CD14-positive monocyte (primary cell): Measurements from ENCODE around the gene C15orf61. TPM values are rescaled to one million over a fixed set of nuclear protein-coding genes. Genes with fewer than 3 reads are reported as not detected.
A peak's percentile ranks its signal among the peaks of the same experiment; 100 is the strongest.

Experiments used
- DNase-seq, 3 donors: peaks; one replicate each; pipeline ENCODE4 v3.0.0-alpha.2; 2011 to 2022
- H2AFZ ChIP-seq: 2 replicates; pipeline ENCODE4 v1.6.0; 2012; ENCODE audit warnings: mild to moderate bottlenecking, low read depth, low read length, inconsistent platforms; ENCODE audit not compliant: insufficient read depth, poor library complexity, severe bottlenecking
- H3K27ac ChIP-seq, 2 donors: 1 replicate in 1 of 2; 2 replicates in 1 of 2; pipeline ENCODE4 v1.5.1; 2012 to 2013; ENCODE audit warnings: low read length in 2 of 2, control low read depth in 1 of 2, inconsistent platforms in 1 of 2, low read depth in 1 of 2, mild to moderate bottlenecking in 1 of 2
- H3K27me3 ChIP-seq, 2 donors: one replicate each; pipeline versions ENCODE4 v1.6.0 to v1.6.1; 2011 to 2013; ENCODE audit warnings: low read length in 2 of 2; ENCODE audit not compliant: control insufficient read depth in 2 of 2, insufficient read depth in 2 of 2
- H3K36me3 ChIP-seq, 2 donors: replicated peaks in 1 of 2; 1 replicate in 1 of 2; 2 replicates in 1 of 2; pipeline versions ENCODE4 v1.5.1 to v1.6.1; 2012 to 2013; ENCODE audit warnings: low read length in 2 of 2, control low read depth in 1 of 2, inconsistent platforms in 1 of 2, mild to moderate bottlenecking in 1 of 2; ENCODE audit not compliant: insufficient read depth in 2 of 2, control insufficient read depth in 1 of 2
- H3K4me1 ChIP-seq, 2 donors: 1 replicate in 1 of 2; 2 replicates in 1 of 2; pipeline versions ENCODE4 v1.5.1 to v1.6.1; 2012 to 2013; ENCODE audit warnings: low read length in 2 of 2, control low read depth in 1 of 2, inconsistent platforms in 1 of 2, mild to moderate bottlenecking in 1 of 2, moderate library complexity in 1 of 2; ENCODE audit not compliant: insufficient read depth in 2 of 2, control insufficient read depth in 1 of 2
- H3K4me2 ChIP-seq: replicated peaks from 2 replicates; pipeline ENCODE3; 2012; ENCODE audit warnings: low read length, moderate library complexity, mild to moderate bottlenecking; ENCODE audit not compliant: poor library complexity, severe bottlenecking; ENCODE audit errors: extremely low read depth
- H3K4me3 ChIP-seq, 3 experiments: fragments of 200-600 bp in 1 of 3; sonication (generic) in 1 of 3; replicated peaks in 1 of 3; 1 replicate in 2 of 3; 2 replicates in 1 of 3; pipeline ENCODE4 v1.5.1; 2011 to 2013; ENCODE audit warnings: low read length in 3 of 3, mild to moderate bottlenecking in 3 of 3, control low read depth in 2 of 3, low read depth in 2 of 3, inconsistent platforms in 1 of 3, moderate library complexity in 1 of 3
- H3K79me2 ChIP-seq: 2 replicates; pipeline ENCODE4 v1.6.0; 2012; ENCODE audit warnings: mild to moderate bottlenecking, control low read depth, inconsistent platforms, low read length, moderate library complexity; ENCODE audit not compliant: insufficient read depth
- H3K9ac ChIP-seq: 2 replicates; pipeline ENCODE4 v1.6.0; 2017; ENCODE audit warnings: low read length, mild to moderate bottlenecking; ENCODE audit not compliant: insufficient read depth, poor library complexity, severe bottlenecking
- H3K9me3 ChIP-seq, 2 donors: replicated peaks in 1 of 2; 1 replicate in 1 of 2; 2 replicates in 1 of 2; pipeline versions ENCODE4 v1.5.1 to v1.6.1; 2012 to 2013; ENCODE audit warnings: low read length in 2 of 2, control low read depth in 1 of 2; ENCODE audit not compliant: control insufficient read depth in 1 of 2, insufficient read depth in 1 of 2
- H4K20me1 ChIP-seq: 2 replicates; pipeline ENCODE4 v1.6.0; 2012; ENCODE audit warnings: mild to moderate bottlenecking, low read length, control low read depth, moderate library complexity; ENCODE audit not compliant: insufficient read depth
- H3K27ac Mint-ChIP-seq, 7 donors: one replicate each; pipeline ENCODE4 v1.8.0; 2020; ENCODE audit warnings: mild to moderate bottlenecking in 7 of 7, mixed read lengths in 7 of 7, moderate library complexity in 6 of 7, inconsistent platforms in 2 of 7
- H3K27me3 Mint-ChIP-seq, 3 donors: one replicate each; pipeline ENCODE4 v1.8.0; 2021 to 2022; ENCODE audit warnings: low read depth in 3 of 3, mild to moderate bottlenecking in 3 of 3, mixed read lengths in 3 of 3, moderate library complexity in 3 of 3, inconsistent platforms in 1 of 3
- H3K36me3 Mint-ChIP-seq, 2 donors: one replicate each; pipeline ENCODE4 v1.8.0; 2020; ENCODE audit warnings: mixed read lengths in 2 of 2, inconsistent platforms in 1 of 2, mild to moderate bottlenecking in 1 of 2
- H3K4me1 Mint-ChIP-seq: one replicate; pipeline ENCODE4 v1.8.0; 2020; ENCODE audit warnings: mild to moderate bottlenecking, mixed read lengths
- H3K4me3 Mint-ChIP-seq, 2 donors: one replicate each; pipeline ENCODE4 v1.8.0; 2020; ENCODE audit warnings: mild to moderate bottlenecking in 2 of 2, mixed read lengths in 2 of 2, moderate library complexity in 1 of 2
- H3K9me3 Mint-ChIP-seq, 7 donors: one replicate each; pipeline ENCODE4 v1.8.0; 2020 to 2022; ENCODE audit warnings: mixed read lengths in 7 of 7, mild to moderate bottlenecking in 6 of 7, moderate library complexity in 6 of 7, inconsistent platforms in 2 of 7
- WGBS: methylation state at CpG from one replicate; pipeline ENCODE4 v1.1.5; 2013; ENCODE audit warnings: missing lambda C conversion rate; ENCODE audit not compliant: insufficient coverage; 5-methylcytosine and 5-hydroxymethylcytosine counted together
- intact Hi-C, 2 donors: fragments of 100-400 bp; cut with micrococcal nuclease; formaldehyde crosslinking; loops; one replicate each; pipeline versions ENCODE4 v1.15.0 to v1.15.1; 2023
- polyA plus RNA-seq, 3 donors: library from polyadenylated mRNA; depleted of rRNA in 1 of 3; unstranded in 2 of 3; stranded (reverse) in 1 of 3; fragments of 300-500 nt in 2 of 3; fragments of >200 nt in 1 of 3; fragmentation: Illumina TruSeq in 2 of 3; gene quantifications; 1 replicate in 2 of 3; 2 replicates in 1 of 3; pipeline ENCODE4 v1.2.3, GENCODE V29; 2012 to 2021
- TF ChIP-seq, protein P1 (sequence below): fragments of 200-600 bp; IDR thresholded peaks from one replicate; pipeline ENCODE4 v1.8.0; 2022; ENCODE audit warnings: antibody characterized with exemption, mild to moderate bottlenecking

C15orf61 gene
- polyA plus RNA-seq, 3 donors: 3.2 to 3.9 (median 3.6) TPM

DNA sequence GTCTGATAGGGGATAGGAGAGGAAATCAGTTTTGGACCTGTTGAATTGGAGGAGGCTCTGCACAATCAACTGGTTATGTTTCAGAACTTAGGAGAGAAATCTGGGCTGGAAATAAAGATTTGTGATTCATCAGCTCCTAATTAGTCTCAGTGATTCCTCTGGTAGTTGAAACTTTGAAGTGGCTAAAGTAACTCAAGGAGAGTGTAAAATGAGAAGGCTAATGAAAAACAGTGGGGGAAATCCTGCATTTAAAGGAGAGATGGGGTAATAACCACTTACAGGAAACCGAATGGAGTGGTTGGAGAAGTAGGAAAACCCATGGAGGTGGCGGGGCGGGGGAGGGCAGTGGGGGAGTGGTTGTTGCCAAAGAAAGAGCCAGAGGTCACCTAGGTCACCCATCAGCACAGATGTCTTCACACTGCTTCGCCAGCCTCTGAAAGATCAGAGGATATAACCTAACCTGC is 54.1 kb downstream of the C15orf61 start:
- no peak overlapping the region for H2AFZ ChIP-seq
- 0% methylated on average over 1 of the region's 4 CpGs for WGBS
- H3K36me3 ChIP-seq: peaks cover 0 to 15% of the 10 kb centered on the region in 2 donors
- H3K9me3 ChIP-seq: peaks cover 0 to 3% of the 10 kb centered on the region in 2 donors
- Mint-ChIP-seq H3K27me3 (no peaks in the 10 kb centered on the region), H3K4me1 (peaks cover 14% of the 10 kb centered on the region), H3K36me3 (peaks cover 22 to 25% of the 10 kb centered on the region in 2 donors), H3K9me3 (peaks cover 0 to 13% (median 5%) of the 10 kb centered on the region in 7 donors), H3K4me3 (no peak overlapping the region), H3K27ac (peak overlapping the region in 3 of 7 donors; percentile 19 to 63 (median 20))
- no peaks in the 10 kb centered on the region for H3K79me2 ChIP-seq
- H3K27me3 ChIP-seq: no peaks in the 10 kb centered on the region
- intact Hi-C loops: no loop called here
- no peak overlapping the region for H3K9ac ChIP-seq
- H3K27ac ChIP-seq: no peak overlapping the region
- peak in 1 of 3 donors; percentile 6 for DNase-seq
- H4K20me1 ChIP-seq: no peaks in the 10 kb centered on the region
- no peak overlapping the region for H3K4me3 ChIP-seq
- no peak overlapping the region for H3K4me2 ChIP-seq
- no peaks in the 10 kb centered on the region for H3K4me1 ChIP-seq
- TF ChIP-seq, protein P1, sequence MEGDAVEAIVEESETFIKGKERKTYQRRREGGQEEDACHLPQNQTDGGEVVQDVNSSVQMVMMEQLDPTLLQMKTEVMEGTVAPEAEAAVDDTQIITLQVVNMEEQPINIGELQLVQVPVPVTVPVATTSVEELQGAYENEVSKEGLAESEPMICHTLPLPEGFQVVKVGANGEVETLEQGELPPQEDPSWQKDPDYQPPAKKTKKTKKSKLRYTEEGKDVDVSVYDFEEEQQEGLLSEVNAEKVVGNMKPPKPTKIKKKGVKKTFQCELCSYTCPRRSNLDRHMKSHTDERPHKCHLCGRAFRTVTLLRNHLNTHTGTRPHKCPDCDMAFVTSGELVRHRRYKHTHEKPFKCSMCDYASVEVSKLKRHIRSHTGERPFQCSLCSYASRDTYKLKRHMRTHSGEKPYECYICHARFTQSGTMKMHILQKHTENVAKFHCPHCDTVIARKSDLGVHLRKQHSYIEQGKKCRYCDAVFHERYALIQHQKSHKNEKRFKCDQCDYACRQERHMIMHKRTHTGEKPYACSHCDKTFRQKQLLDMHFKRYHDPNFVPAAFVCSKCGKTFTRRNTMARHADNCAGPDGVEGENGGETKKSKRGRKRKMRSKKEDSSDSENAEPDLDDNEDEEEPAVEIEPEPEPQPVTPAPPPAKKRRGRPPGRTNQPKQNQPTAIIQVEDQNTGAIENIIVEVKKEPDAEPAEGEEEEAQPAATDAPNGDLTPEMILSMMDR: no peak

DNA sequence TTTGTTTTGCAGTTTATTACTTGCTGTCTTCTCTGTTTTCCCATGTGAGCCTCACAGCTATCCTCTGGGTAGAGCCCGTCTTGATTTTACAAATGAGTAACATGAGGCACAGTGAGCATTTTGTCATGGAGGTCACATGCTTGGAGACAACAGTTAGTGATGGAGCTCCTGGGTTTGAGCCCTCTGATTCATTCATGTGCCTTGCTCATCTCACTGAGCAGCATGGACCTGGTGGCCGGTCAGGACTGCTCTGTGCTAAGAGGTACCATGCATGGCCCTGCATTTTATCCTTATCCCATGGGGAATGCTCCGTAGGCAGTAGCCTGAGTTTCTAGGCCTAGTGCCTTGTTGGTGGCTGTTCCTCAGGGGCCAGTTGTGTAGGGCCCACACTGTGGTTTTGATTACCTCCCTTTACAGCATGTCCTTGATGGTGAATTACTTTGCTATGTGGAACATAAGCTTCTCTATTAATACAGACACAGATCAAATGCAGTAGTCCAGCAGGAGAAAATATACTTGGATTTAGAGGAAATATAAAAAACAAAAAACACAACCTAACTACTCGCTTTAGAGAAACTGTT is 57.2 kb downstream of the C15orf61 start:
- no peak overlapping the region for H3K9ac ChIP-seq
- Mint-ChIP-seq H3K27ac (no peak overlapping the region), H3K9me3 (peaks cover 0 to 4% (median 2%) of the 10 kb centered on the region in 7 donors), H3K27me3 (no peaks in the 10 kb centered on the region), H3K4me1 (peaks cover 11% of the 10 kb centered on the region), H3K4me3 (no peak overlapping the region), H3K36me3 (peaks cover 23 to 26% of the 10 kb centered on the region in 2 donors)
- no peak overlapping the region for H2AFZ ChIP-seq
- no peaks in the 10 kb centered on the region for H3K79me2 ChIP-seq
- H3K27me3 ChIP-seq: no peaks in the 10 kb centered on the region
- intact Hi-C loops: no loop called here
- H3K27ac ChIP-seq: no peak overlapping the region
- H3K4me2 ChIP-seq: no peak overlapping the region
- TF ChIP-seq, protein P1: no peak
- 100% methylated on average over 3 of the region's 4 CpGs for WGBS
- peaks cover 0 to 3% of the 10 kb centered on the region in 2 donors for H3K9me3 ChIP-seq
- H3K4me3 ChIP-seq: no peak overlapping the region
- no peaks in the 10 kb centered on the region for H4K20me1 ChIP-seq
- H3K36me3 ChIP-seq: peaks cover 3 to 23% of the 10 kb centered on the region in 2 donors
- DNase-seq: no peak
- H3K4me1 ChIP-seq: no peaks in the 10 kb centered on the region
